Fibroblast of lung (primary cell): ENCODE results near the gene RUNX2. TPM values are rescaled to one million over a fixed set of nuclear protein-coding genes. Genes with fewer than 3 reads are reported as not detected.

Experiments
- DNase-seq, 2 donors: peaks; one replicate each; pipeline versions ENCODE4 v3.0.0 to v3.0.0-alpha.2; 2010; ENCODE audit warnings: low read depth in 2 of 2
- H2AFZ ChIP-seq: 2 replicates; pipeline ENCODE4 v1.5.1; 2012; ENCODE audit warnings: low read length, control low read depth, inconsistent platforms
- H3K27ac ChIP-seq: 2 replicates; pipeline ENCODE4 v1.5.1; 2011; ENCODE audit warnings: low read length, control low read depth; ENCODE audit not compliant: insufficient read depth
- H3K27me3 ChIP-seq: 2 replicates; pipeline ENCODE4 v1.5.1; 2011; ENCODE audit warnings: mild to moderate bottlenecking, low read length; ENCODE audit not compliant: control insufficient read depth, insufficient read depth
- H3K36me3 ChIP-seq: 2 replicates; pipeline ENCODE4 v1.5.1; 2011; ENCODE audit warnings: low read length; ENCODE audit not compliant: control insufficient read depth, insufficient read depth
- H3K4me1 ChIP-seq: 2 replicates; pipeline ENCODE4 v1.5.1; 2011; ENCODE audit warnings: low read length; ENCODE audit not compliant: control insufficient read depth, insufficient read depth; ENCODE audit errors: extremely low read depth
- H3K4me2 ChIP-seq: 2 replicates; pipeline ENCODE4 v1.5.1; 2011; ENCODE audit warnings: low read length, control low read depth; ENCODE audit not compliant: insufficient read depth; ENCODE audit errors: extremely low read depth
- H3K4me3 ChIP-seq, 4 experiments: fragments of 200-600 bp in 1 of 4; sonication (generic) in 1 of 4; replicated peaks in 1 of 4; 2 replicates each; pipeline ENCODE4 v1.5.1; 2011 to 2016; ENCODE audit warnings: low read length in 4 of 4, low read depth in 3 of 4, mild to moderate bottlenecking in 3 of 4, control low read depth in 2 of 4, inconsistent platforms in 1 of 4, mixed read lengths in 1 of 4; ENCODE audit not compliant: insufficient read depth in 1 of 4; ENCODE audit errors: control extremely low read depth in 1 of 4
- H3K79me2 ChIP-seq: 2 replicates; pipeline ENCODE4 v1.5.1; 2012; ENCODE audit warnings: mild to moderate bottlenecking, low read length, inconsistent platforms; ENCODE audit not compliant: control insufficient read depth, insufficient read depth
- H3K9ac ChIP-seq: 2 replicates; pipeline ENCODE4 v1.5.1; 2011; ENCODE audit warnings: mild to moderate bottlenecking, low read length, control low read depth; ENCODE audit not compliant: insufficient read depth
- H3K9me3 ChIP-seq: 2 replicates; pipeline ENCODE4 v1.5.1; 2012; ENCODE audit warnings: low read depth, low read length; ENCODE audit not compliant: control insufficient read depth, insufficient read depth
- H4K20me1 ChIP-seq: 2 replicates; pipeline ENCODE4 v1.5.1; 2011; ENCODE audit warnings: low read length; ENCODE audit not compliant: control insufficient read depth, insufficient read depth; ENCODE audit errors: extremely low read depth
- CTCF ChIP-seq, 2 donors: IDR thresholded peaks in 1 of 2; conservative IDR thresholded peaks in 1 of 2; 1 replicate in 1 of 2; 2 replicates in 1 of 2; pipeline ENCODE4 v1.5.1; 2011 to 2012; ENCODE audit warnings: low read length in 2 of 2, control low read depth in 1 of 2, inconsistent platforms in 1 of 2, low read depth in 1 of 2, mild to moderate bottlenecking in 1 of 2
- EZH2 ChIP-seq: IDR thresholded peaks from 2 replicates; pipeline ENCODE4 v1.5.1; 2012; ENCODE audit warnings: low read length, control low read depth, mild to moderate bottlenecking; ENCODE audit errors: missing control alignments
- polyA plus RNA-seq, 2 donors: library from polyadenylated mRNA; depleted of rRNA in 1 of 2; stranded (reverse) in 1 of 2; unstranded in 1 of 2; fragments of >200 nt; gene quantifications; 2 replicates each; pipeline ENCODE4 v1.2.1, GENCODE V29; 2011 to 2012; ENCODE audit warnings: missing spikeins in 1 of 2
- total RNA-seq: library from RNA; depleted of rRNA; stranded (reverse); fragments of >200 nt; gene quantifications from 2 replicates; pipeline ENCODE4 v1.2.1, GENCODE V29; 2014

RUNX2 gene
- total and polyA plus RNA-seq, 2 donors (not counting 1 experiment from before 2014, with no cell fraction given): 2.5 to 4.5 TPM

DNA sequence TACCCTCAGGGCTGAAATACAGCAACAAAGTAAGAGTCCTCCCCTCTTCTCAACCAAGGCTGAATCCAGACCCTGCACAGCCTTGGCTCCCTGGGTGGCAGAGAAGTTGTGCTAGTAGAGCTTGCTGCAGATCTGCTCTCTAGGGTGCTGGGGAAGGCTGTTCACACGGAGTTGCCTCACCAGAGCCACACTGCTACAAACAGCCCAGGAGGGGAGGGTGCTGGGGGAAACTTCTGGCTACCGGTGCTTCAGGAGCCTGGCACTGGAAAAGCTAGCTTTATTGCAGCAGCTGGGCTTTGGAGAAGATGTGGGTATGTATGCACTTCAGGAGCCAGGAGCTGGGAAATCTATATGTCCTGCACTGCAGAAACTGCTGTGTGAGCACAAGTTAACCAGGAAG, 87.2 kb downstream of the RUNX2 start:
- TF ChIP-seq EZH2: no peak
- no peak for TF ChIP-seq CTCF (conservative IDR thresholded peaks at IDR 0.05 in 1 of 2, IDR thresholded peaks at IDR 0.05 in 1 of 2; ENCODE audit: low read depth in 1 of 2, low read length in 2 of 2)
- DNase-seq: no peak
- no peak overlapping the region for H3K4me3 ChIP-seq
- no peaks in the 10 kb centered on the region for H3K27me3 ChIP-seq
- no peaks in the 10 kb centered on the region for H3K79me2 ChIP-seq
- no peak overlapping the region for H3K27ac ChIP-seq
- H3K4me2 ChIP-seq: no peak overlapping the region
- no peaks in the 10 kb centered on the region for H4K20me1 ChIP-seq
- H3K4me1 ChIP-seq: peaks cover 3% of the 10 kb centered on the region
- no peaks in the 10 kb centered on the region for H3K9me3 ChIP-seq
- no peak overlapping the region for H3K9ac ChIP-seq
- no peak overlapping the region for H2AFZ ChIP-seq
- H3K36me3 ChIP-seq: no peaks in the 10 kb centered on the region

GRCh38 chr6:45415788-45416518, 87.8 kb downstream of the RUNX2 start:
- H3K9me3 ChIP-seq: no peaks in the 10 kb centered on the region
- H3K36me3 ChIP-seq: no peaks in the 10 kb centered on the region
- no peak overlapping the region for H3K4me2 ChIP-seq
- TF ChIP-seq EZH2 (no peak), CTCF (conservative IDR thresholded peaks at IDR 0.05 in 1 of 2, IDR thresholded peaks at IDR 0.05 in 1 of 2; ENCODE audit: low read depth in 1 of 2, low read length in 2 of 2) (no peak)
- H3K4me1 ChIP-seq: peaks cover 3% of the 10 kb centered on the region
- no peak overlapping the region for H3K9ac ChIP-seq
- no peaks in the 10 kb centered on the region for H4K20me1 ChIP-seq
- no peak overlapping the region for H3K4me3 ChIP-seq
- DNase-seq: no peak
- no peaks in the 10 kb centered on the region for H3K27me3 ChIP-seq
- no peaks in the 10 kb centered on the region for H3K79me2 ChIP-seq
- H2AFZ ChIP-seq: no peak overlapping the region
- H3K27ac ChIP-seq: no peak overlapping the region

DNA sequence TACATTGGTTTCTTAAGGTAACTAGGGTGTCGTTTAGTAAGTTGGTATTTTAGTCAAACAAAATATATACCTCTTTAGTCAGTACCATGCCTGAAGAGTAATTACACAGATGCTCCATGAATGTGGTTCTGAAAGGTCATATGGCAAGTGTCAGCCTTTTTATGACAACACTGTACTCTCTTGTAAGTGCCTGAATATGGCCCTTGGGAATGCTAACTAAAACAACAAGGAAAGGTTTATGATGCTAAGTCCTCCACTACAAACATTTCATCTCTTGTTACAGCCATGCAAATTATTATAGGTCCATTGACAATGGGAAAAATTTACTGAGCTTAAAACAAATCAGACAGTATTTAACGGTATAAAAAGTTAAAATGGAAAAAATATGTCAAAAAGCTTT, 88.6 kb downstream of the RUNX2 start:
- no peaks in the 10 kb centered on the region for H3K36me3 ChIP-seq
- DNase-seq: peak in 1 of 2 donors; percentile 53
- H4K20me1 ChIP-seq: no peaks in the 10 kb centered on the region
- H3K27me3 ChIP-seq: no peaks in the 10 kb centered on the region
- H3K27ac ChIP-seq: no peak overlapping the region
- peaks cover 5% of the 10 kb centered on the region for H3K79me2 ChIP-seq
- TF ChIP-seq EZH2 (no peak), CTCF (conservative IDR thresholded peaks at IDR 0.05 in 1 of 2, IDR thresholded peaks at IDR 0.05 in 1 of 2; ENCODE audit: low read depth in 1 of 2, low read length in 2 of 2) (no peak)
- peaks cover 3% of the 10 kb centered on the region for H3K4me1 ChIP-seq
- H3K4me2 ChIP-seq: no peak overlapping the region
- no peak overlapping the region for H2AFZ ChIP-seq
- no peak overlapping the region for H3K4me3 ChIP-seq
- H3K9me3 ChIP-seq: no peaks in the 10 kb centered on the region
- no peak overlapping the region for H3K9ac ChIP-seq
